ENCODE measurements around the gene CSNK2A2. TPM values are rescaled to one million over a fixed set of nuclear protein-coding genes. Genes with fewer than 3 reads are reported as not detected.
A peak's percentile ranks its signal among the peaks of the same experiment; 100 is the strongest.

The CSNK2A2 gene
- total and polyA plus RNA-seq, 9 of the 15 experiments (the other 6 are each of a cell fraction or from before 2014, with no cell fraction given): 20.8 to 109 (median 44.7) TPM

GRCh38 chr16:58129097-58129936 is 68.6 kb downstream of the CSNK2A2 start, which contains the start of gene CFAP20 (continued):
- peak; percentile 87 for TF ChIP-seq ZFX (CRISPR knock-in tag; IDR thresholded peaks at IDR 0.05)
- TF ChIP-seq RBM22 (IDR thresholded peaks at IDR 0.05; ENCODE audit: low read depth, low read length, poor library complexity, severe bottlenecking): peak; percentile 42
- peak; percentile 19; the same call in 1 of the 2 replicates for TF ChIP-seq CBFA2T2 (conservative IDR thresholded peaks at IDR 0.05)
- no peak for TF ChIP-seq ZNF561 (CRISPR knock-in tag; conservative IDR thresholded peaks at IDR 0.05)
- peak; percentile 78 to 85 for TF ChIP-seq FOXK2 (conservative IDR thresholded peaks at IDR 0.05 in 1 of 2, IDR thresholded peaks at IDR 0.05 in 1 of 2; ENCODE audit: low read depth in 2 of 2)
- peak; percentile 95 for TF ChIP-seq SPI1 (IDR thresholded peaks at IDR 0.05; ENCODE audit: borderline replicate concordance, low read depth, low read length)
- TF ChIP-seq KDM4B (IDR thresholded peaks at IDR 0.05; ENCODE audit: borderline replicate concordance in 2 of 2, low read depth in 1 of 2): peak in 1 of 2 experiments; percentile 66; a peak in 2 of 4 replicates
- TF ChIP-seq HNRNPLL (IDR thresholded peaks at IDR 0.05; ENCODE audit: low read depth, low read length, poor library complexity, severe bottlenecking): peak; percentile 97
- TF ChIP-seq ZNF280A (IDR thresholded peaks at IDR 0.05; ENCODE audit: low read depth, partially characterized antibody): no peak
- TF ChIP-seq NFYB (IDR thresholded peaks at IDR 0.05; ENCODE audit: extremely low read depth, insufficient read length): peak; percentile 79
- peak; percentile 93 for TF ChIP-seq PHF8 (IDR thresholded peaks at IDR 0.05; ENCODE audit: borderline replicate concordance, low read length)
- peak; percentile 26; the same call in 1 of the 2 replicates for TF ChIP-seq HDAC8 (tag; IDR thresholded peaks at IDR 0.05)
- TF ChIP-seq E2F3 (CRISPR knock-in tag; IDR thresholded peaks at IDR 0.05): peak; percentile 86; the same call in 1 of the 2 replicates
- peak; percentile 73 to 76 for TF ChIP-seq SIN3A (IDR thresholded peaks at IDR 0.05; ENCODE audit: borderline replicate concordance in 2 of 2, control insufficient read depth in 1 of 2, low read depth in 2 of 2, low read length in 2 of 2)
- TF ChIP-seq MTA2 (IDR thresholded peaks at IDR 0.05; ENCODE audit: low read depth): 0 out of 2 replicates have a peak, but pooled peaks have one; percentile 26
- peak in 1 of 2 experiments; percentile 51; a peak in 1 of 4 replicates for TF ChIP-seq MLLT1 (IDR thresholded peaks at IDR 0.05)
- no peak for TF ChIP-seq ZFP30 (CRISPR knock-in tag; IDR thresholded peaks at IDR 0.05; ENCODE audit: borderline replicate concordance)
- peak; percentile 90 for TF ChIP-seq TOE1 (IDR thresholded peaks at IDR 0.05; ENCODE audit: borderline replicate concordance)
- 0 out of 2 replicates have a peak, but pooled peaks have one; percentile 34 for TF ChIP-seq TOE1 (CRISPR knock-in tag; IDR thresholded peaks at IDR 0.05; ENCODE audit: borderline replicate concordance, low read depth)
- TF ChIP-seq MXI1 (IDR thresholded peaks at IDR 0.05; ENCODE audit: low read depth, low read length): peak; percentile 80
- no peak for TF ChIP-seq ELF2 (CRISPR knock-in tag; IDR thresholded peaks at IDR 0.05)
- TF ChIP-seq CREB3 (tag; conservative IDR thresholded peaks at IDR 0.05; ENCODE audit: low read depth): peak; percentile 82

Data from K562 (cell line).